BLaER1 treated with 17β-estradiol and CSF1 and Interleukin-3, amounts not matched to agents 10 nM and 100 nM (cell line): Measurements from ENCODE around the gene CD4.

Experiments
- H3K27ac ChIP-seq, 11 experiments: shearing (Covaris generic); formaldehyde crosslinking; 2 replicates each; pipeline ENCODE4 v1.8.1; 2022
- H3K27me3 ChIP-seq, 11 experiments: shearing (Covaris generic); formaldehyde crosslinking; 2 replicates each; pipeline ENCODE4 v1.8.1; 2022
- H3K36me3 ChIP-seq, 11 experiments: shearing (Covaris generic); formaldehyde crosslinking; 2 replicates each; pipeline ENCODE4 v1.8.1; 2022
- H3K4me1 ChIP-seq, 10 experiments: shearing (Covaris generic); formaldehyde crosslinking; 2 replicates each; pipeline ENCODE4 v1.8.1; 2022
- H3K4me2 ChIP-seq, 11 experiments: shearing (Covaris generic); formaldehyde crosslinking; 2 replicates each; pipeline ENCODE4 v1.8.1; 2022
- H3K4me3 ChIP-seq, 10 experiments: shearing (Covaris generic); formaldehyde crosslinking; 2 replicates each; pipeline ENCODE4 v1.8.1; 2022
- H3K9ac ChIP-seq, 11 experiments: shearing (Covaris generic); formaldehyde crosslinking; 2 replicates each; pipeline ENCODE4 v1.8.1; 2022
- H3K9me3 ChIP-seq, 11 experiments: shearing (Covaris generic); formaldehyde crosslinking; replicated peaks in 1 of 11; 2 replicates each; pipeline ENCODE4 v1.8.1; 2022
- H4K20me1 ChIP-seq, 11 experiments: shearing (Covaris generic); formaldehyde crosslinking; 2 replicates each; pipeline ENCODE4 v1.8.1; 2022
- Cebpa-rat ChIP-seq, 11 experiments: shearing (Covaris generic); IDR thresholded peaks; 2 replicates each; pipeline ENCODE4 v1.8.1; 2022

The CD4 gene

DNA sequence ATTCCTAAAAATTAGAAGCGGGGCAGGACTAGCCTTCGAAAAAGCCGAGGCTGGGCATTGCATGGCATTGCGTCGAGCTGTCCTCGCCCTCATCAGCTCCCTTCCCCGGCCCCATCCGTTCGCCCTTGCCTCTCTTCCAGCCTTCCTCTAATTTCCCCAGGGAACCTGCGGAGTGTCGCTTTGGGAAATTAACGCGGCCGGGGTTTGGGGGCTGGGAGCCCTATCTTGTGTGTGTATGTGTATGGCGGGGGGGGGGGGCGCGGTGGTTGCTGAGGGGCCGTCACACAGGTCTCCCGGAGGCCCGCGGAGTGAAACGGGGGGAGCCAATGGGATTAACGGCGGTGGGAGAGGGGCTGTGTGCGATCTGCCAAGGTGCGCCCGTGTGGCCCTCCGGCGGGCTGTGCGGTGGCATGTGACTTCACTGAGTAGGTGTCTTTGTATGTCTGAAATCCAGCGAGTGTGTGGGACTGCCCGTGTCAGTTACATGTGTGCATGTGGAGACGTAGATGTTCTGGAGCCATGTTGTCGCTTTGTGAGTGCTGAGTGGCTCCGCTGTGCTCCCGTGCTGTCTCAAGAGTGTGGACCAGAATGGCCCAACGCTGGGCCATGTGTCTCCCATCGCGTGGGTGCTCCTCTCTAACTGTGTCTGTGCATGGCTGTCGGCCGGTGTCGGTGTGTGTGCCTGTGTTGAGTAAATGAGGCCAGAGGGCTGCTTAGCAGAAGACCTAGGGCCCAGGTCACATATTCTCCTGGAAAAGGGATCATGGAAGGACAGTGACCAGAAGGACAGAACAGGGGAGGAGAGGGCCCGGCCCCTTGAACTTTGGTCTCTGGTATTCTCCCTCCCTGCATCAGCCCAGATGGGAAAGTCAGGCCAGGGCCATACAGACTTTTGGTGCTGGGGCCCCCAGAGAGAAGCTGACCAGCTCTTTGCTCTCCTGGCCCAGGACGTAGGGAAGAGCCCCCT lies 21.7 kb upstream of the CD4 start:
- peak overlapping the region in 3 of 11 experiments; percentile 59 to 73 (median 72); a peak in 3 of 22 replicates for H3K27ac ChIP-seq
- TF ChIP-seq Cebpa-rat (IDR thresholded peaks at IDR 0.05), result no peak
- peaks cover 9 to 80% (median 57%) of the 10 kb centered on the region in 10 experiments for H3K4me1 ChIP-seq
- no peaks in the 10 kb centered on the region for H3K9me3 ChIP-seq
- no peaks in the 10 kb centered on the region; a peak in 1 of 22 replicates for H3K36me3 ChIP-seq
- peak overlapping the region; percentile 85 to 97 (median 95) for H3K4me2 ChIP-seq
- peak overlapping the region in 10 of 11 experiments; percentile 38 to 90 (median 69); a peak in 15 of 22 replicates for H3K9ac ChIP-seq
- peaks cover 71 to 100% (median 100%) of the 10 kb centered on the region in 11 experiments for H3K27me3 ChIP-seq
- peaks cover 0 to 44% (median 21%) of the 10 kb centered on the region in 11 experiments; a peak in 17 of 22 replicates for H4K20me1 ChIP-seq
- H3K4me3 ChIP-seq, result peak overlapping the region; percentile 56 to 79 (median 67)

DNA sequence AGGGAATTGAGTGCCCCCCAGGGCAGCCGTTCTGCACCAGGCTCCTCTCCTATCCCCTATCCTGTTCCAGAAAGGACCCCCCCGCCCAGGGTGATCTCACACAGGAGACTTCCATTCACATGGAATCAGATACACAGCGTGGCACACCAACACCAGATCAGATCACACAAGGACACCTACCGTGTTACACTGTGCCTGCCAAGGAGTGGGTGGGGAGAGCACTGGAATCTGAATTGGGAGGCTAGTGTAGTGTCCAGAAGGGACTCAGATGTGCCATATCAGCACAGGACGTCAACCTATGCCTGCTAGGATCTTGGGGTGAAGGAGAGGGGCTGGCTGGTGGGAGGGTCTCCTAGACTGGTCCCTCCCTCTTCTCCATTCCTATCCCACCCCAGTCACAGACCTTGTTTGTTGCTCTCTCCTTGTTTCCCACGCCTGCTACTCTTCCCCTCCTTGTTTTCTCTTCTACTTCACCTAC lies 20.9 kb upstream of the CD4 start:
- peaks cover 0 to 51% (median 22%) of the 10 kb centered on the region in 11 experiments; a peak in 17 of 22 replicates for H4K20me1 ChIP-seq
- H3K27ac ChIP-seq, result no peak overlapping the region
- no peaks in the 10 kb centered on the region; a peak in 1 of 22 replicates for H3K36me3 ChIP-seq
- peaks cover 9 to 84% (median 63%) of the 10 kb centered on the region in 10 experiments for H3K4me1 ChIP-seq
- TF ChIP-seq Cebpa-rat (IDR thresholded peaks at IDR 0.05), result no peak
- H3K4me3 ChIP-seq, result peak overlapping the region in 2 of 10 experiments; percentile 72 to 79; a peak in 3 of 20 replicates
- H3K27me3 ChIP-seq, result peaks cover 79 to 100% (median 100%) of the 10 kb centered on the region in 11 experiments
- no peaks in the 10 kb centered on the region for H3K9me3 ChIP-seq
- peak overlapping the region in 4 of 11 experiments; percentile 13 to 95 (median 92); a peak in 6 of 22 replicates for H3K4me2 ChIP-seq
- H3K9ac ChIP-seq, result peak overlapping the region in 1 of 11 experiments; percentile 37; a peak in 2 of 22 replicates

DNA sequence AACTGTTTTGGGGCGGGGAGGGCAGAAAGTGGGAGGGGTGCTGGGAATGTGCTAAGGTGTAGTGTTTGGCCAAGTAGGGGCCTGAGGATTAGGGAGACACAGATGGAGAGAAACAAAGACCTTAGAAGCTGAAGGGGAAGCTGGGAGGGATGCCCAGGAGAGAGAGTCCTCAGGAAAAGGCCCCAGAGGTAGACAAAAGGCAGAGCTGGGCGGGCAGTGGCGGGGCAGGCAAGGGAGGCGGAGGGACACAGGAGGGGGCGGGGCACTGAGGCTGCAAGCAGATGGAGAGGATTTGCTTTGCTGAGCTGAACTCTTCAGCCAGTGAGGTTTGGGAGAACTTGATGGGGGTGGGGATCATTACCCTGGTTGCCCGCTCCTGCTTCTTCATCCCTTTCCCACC lies 20.3 kb upstream of the CD4 start:
- Histone ChIP-seq H3K4me3 (peak overlapping the region in 1 of 10 experiments; percentile 79; a peak in 1 of 20 replicates), H3K9ac (0 out of 22 replicates have a peak overlapping the region, but pooled peaks of 1 of the 11 experiments have one; percentile 37), H3K27ac (no peak overlapping the region)

DNA sequence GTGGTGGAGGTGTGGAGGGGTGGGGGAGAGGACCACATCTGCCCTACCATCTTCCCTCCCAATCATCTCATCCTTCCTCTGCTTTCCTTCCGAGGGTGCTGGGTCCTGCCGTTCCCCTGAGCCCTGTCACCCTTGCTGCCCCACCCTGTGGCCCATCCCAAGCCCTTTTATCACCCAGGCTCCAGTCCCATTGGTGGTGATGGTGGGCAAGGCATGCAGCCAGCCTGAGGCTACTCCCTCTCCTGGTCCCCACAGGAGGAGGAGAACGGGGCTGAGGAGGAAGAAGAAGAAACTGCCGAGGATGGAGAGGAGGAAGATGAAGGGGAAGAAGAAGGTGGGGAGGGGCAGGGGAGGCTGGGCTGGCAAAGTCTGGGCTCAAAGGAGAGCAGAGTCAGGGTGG lies 19.7 kb upstream of the CD4 start:
- no peaks in the 10 kb centered on the region for H3K9me3 ChIP-seq
- H3K27me3 ChIP-seq, result peaks cover 79 to 100% (median 100%) of the 10 kb centered on the region in 11 experiments
- peaks cover 9 to 72% (median 53%) of the 10 kb centered on the region in 10 experiments for H3K4me1 ChIP-seq
- TF ChIP-seq Cebpa-rat (IDR thresholded peaks at IDR 0.05), result no peak
- peaks cover 0 to 57% (median 22%) of the 10 kb centered on the region in 11 experiments; a peak in 17 of 22 replicates for H4K20me1 ChIP-seq
- H3K4me3 ChIP-seq, result no peak overlapping the region
- H3K9ac ChIP-seq, result no peak overlapping the region
- no peak overlapping the region for H3K27ac ChIP-seq
- H3K4me2 ChIP-seq, result peak overlapping the region in 3 of 11 experiments; percentile 89 to 95 (median 94); a peak in 6 of 22 replicates
- no peaks in the 10 kb centered on the region; a peak in 1 of 22 replicates for H3K36me3 ChIP-seq

More for the DNA sequence above, 20.3 kb upstream of the CD4 start:
- H4K20me1 ChIP-seq, result peaks cover 0 to 51% (median 22%) of the 10 kb centered on the region in 11 experiments; a peak in 17 of 22 replicates
- TF ChIP-seq Cebpa-rat (IDR thresholded peaks at IDR 0.05), result no peak
- no peaks in the 10 kb centered on the region; a peak in 1 of 22 replicates for H3K36me3 ChIP-seq
- H3K27me3 ChIP-seq, result peaks cover 79 to 100% (median 100%) of the 10 kb centered on the region in 11 experiments
- H3K9me3 ChIP-seq, result no peaks in the 10 kb centered on the region
- peaks cover 9 to 78% (median 60%) of the 10 kb centered on the region in 10 experiments for H3K4me1 ChIP-seq
- peak overlapping the region in 6 of 11 experiments; percentile 1 to 95 (median 51); a peak in 8 of 22 replicates for H3K4me2 ChIP-seq

DNA sequence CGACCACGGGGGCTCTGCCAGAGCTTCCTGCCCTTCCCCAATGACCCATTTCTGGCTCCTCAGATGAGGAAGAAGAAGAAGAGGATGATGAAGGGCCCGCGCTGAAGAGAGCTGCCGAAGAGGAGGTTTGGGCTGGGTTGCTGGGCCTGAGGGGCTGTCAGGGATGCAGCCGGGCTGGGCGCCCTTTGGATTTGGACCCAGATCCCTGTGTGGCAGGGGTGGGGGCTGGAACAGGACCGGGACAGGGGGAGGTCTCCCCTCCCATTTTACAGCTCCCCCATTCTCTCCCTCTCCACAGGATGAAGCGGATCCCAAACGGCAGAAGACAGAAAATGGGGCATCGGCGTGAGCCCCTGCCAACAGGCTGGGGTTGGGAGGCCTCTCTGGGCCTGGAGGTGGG lies 19.2 kb upstream of the CD4 start:
- no peaks in the 10 kb centered on the region; a peak in 1 of 22 replicates for H3K36me3 ChIP-seq
- no peaks in the 10 kb centered on the region for H3K9me3 ChIP-seq
- no peak for TF ChIP-seq Cebpa-rat (IDR thresholded peaks at IDR 0.05)
- peaks cover 9 to 68% (median 50%) of the 10 kb centered on the region in 10 experiments for H3K4me1 ChIP-seq
- no peak overlapping the region for H3K27ac ChIP-seq
- H3K27me3 ChIP-seq, result peaks cover 79 to 100% (median 100%) of the 10 kb centered on the region in 11 experiments
- peak overlapping the region in 1 of 11 experiments; percentile 22; a peak in 1 of 22 replicates for H3K9ac ChIP-seq
- peaks cover 0 to 57% (median 22%) of the 10 kb centered on the region in 11 experiments; a peak in 17 of 22 replicates for H4K20me1 ChIP-seq
- no peak overlapping the region for H3K4me3 ChIP-seq
- peak overlapping the region in 3 of 11 experiments; percentile 66 to 95 (median 94); a peak in 6 of 22 replicates for H3K4me2 ChIP-seq

DNA sequence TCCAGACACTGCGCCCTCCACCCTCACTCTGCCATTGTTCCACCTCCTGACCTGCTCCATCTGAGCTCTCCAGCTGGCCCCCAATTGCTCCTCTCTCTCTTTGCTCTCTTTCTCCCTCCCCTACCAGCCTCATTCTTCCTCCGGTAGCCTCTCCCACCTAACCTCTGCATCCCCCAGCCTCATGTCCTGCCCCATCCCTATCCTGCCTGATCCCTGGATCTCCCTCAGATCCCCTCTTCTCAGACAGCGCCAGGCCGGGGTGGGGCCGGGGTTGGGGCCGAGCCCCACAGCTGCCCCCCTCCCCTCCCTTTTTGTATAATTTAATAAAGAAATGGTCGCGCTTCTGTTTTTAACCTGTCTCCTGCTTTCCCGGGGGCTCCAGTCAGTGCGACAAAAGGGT lies 18.7 kb upstream of the CD4 start:
- Histone ChIP-seq H3K27me3 (peaks cover 79 to 100% (median 100%) of the 10 kb centered on the region in 11 experiments), H3K9ac (peak overlapping the region in 2 of 11 experiments; percentile 22 to 35; a peak in 3 of 22 replicates), H3K4me1 (peaks cover 9 to 63% (median 47%) of the 10 kb centered on the region in 10 experiments), H3K4me3 (no peak overlapping the region), H4K20me1 (peaks cover 0 to 55% (median 22%) of the 10 kb centered on the region in 11 experiments; a peak in 17 of 22 replicates), H3K4me2 (peak overlapping the region in 5 of 11 experiments; percentile 1 to 95 (median 66); a peak in 7 of 22 replicates), H3K27ac (0 out of 22 replicates have a peak overlapping the region, but pooled peaks of 1 of the 11 experiments have one; percentile 20), H3K36me3 (no peaks in the 10 kb centered on the region; a peak in 1 of 22 replicates), H3K9me3 (no peaks in the 10 kb centered on the region)
- TF ChIP-seq Cebpa-rat (IDR thresholded peaks at IDR 0.05), result no peak

DNA sequence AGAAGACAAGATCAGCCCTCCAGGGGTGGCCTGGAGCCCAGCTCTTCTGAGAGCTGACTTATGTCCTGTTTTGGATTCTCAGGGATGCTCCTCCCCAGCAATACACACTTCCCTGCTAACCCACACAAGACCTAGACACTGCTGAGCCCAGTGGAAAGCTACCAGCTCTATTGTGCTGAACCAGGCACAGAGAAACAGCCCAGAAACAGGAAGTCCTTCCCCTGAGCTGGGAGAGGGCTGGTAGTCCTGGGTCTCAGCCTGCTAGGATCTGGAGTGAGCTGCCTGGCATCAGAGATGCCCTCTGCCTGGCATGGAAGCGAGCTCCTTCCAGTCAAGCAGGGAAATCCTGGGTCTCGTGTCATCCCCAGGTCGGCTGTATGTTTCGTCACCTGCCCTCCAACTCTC lies 18.2 kb upstream of the CD4 start:
- H4K20me1 ChIP-seq, result peaks cover 0 to 50% (median 22%) of the 10 kb centered on the region in 11 experiments; a peak in 17 of 22 replicates
- H3K27me3 ChIP-seq, result peaks cover 80 to 100% (median 100%) of the 10 kb centered on the region in 11 experiments
- H3K36me3 ChIP-seq, result no peaks in the 10 kb centered on the region; a peak in 1 of 22 replicates
- peaks cover 9 to 60% (median 43%) of the 10 kb centered on the region in 10 experiments for H3K4me1 ChIP-seq
- 0 out of 22 replicates have a peak overlapping the region, but pooled peaks of 1 of the 11 experiments have one; percentile 20 for H3K27ac ChIP-seq
- H3K4me2 ChIP-seq, result peak overlapping the region in 5 of 11 experiments; percentile 1 to 95 (median 66); a peak in 9 of 22 replicates
- no peak for TF ChIP-seq Cebpa-rat (IDR thresholded peaks at IDR 0.05)
- no peak overlapping the region for H3K4me3 ChIP-seq
- no peaks in the 10 kb centered on the region for H3K9me3 ChIP-seq
- H3K9ac ChIP-seq, result peak overlapping the region in 1 of 11 experiments; percentile 35; a peak in 2 of 22 replicates
